GM23338 (cell line): ENCODE measurements around the gene ING5. TPM values are rescaled to one million over a fixed set of nuclear protein-coding genes. Genes with fewer than 3 reads are reported as not detected.
A peak's percentile ranks its signal among the peaks of the same experiment; 100 is the strongest.

Source experiments
- ATAC-seq: fragments of 200-7000 bp; cut with Tn5 transposase; 3 replicates; pipeline ENCODE4 v1.9.1; 2020
- DNase-seq: peaks from one replicate; pipeline ENCODE4 v3.0.0-alpha.2; 2015; ENCODE audit warnings: low spot score
- H2AFZ ChIP-seq: fragments of 200-600 bp; sonication (generic); 2 replicates; pipeline ENCODE4 v1.8.0; 2016; ENCODE audit warnings: antibody characterized with exemption, mild to moderate bottlenecking, moderate library complexity
- H3F3A ChIP-seq: fragments of 200-600 bp; sonication (generic); replicated peaks from 2 replicates; pipeline ENCODE4 v1.8.0; 2017; ENCODE audit warnings: antibody characterized with exemption, mixed run types, low read depth
- H3K27ac ChIP-seq: fragments of 200-600 bp; sonication (generic); 2 replicates; pipeline ENCODE4 v1.6.1; 2016; ENCODE audit warnings: low read depth
- H3K27me3 ChIP-seq: fragments of 200-600 bp; sonication (generic); 2 replicates; pipeline ENCODE4 v1.8.0; 2016; ENCODE audit warnings: mild to moderate bottlenecking, mixed run types, moderate library complexity; ENCODE audit not compliant: insufficient read depth
- H3K36me3 ChIP-seq: fragments of 200-600 bp; sonication (generic); 2 replicates; pipeline ENCODE4 v1.8.0; 2016; ENCODE audit warnings: mild to moderate bottlenecking; ENCODE audit not compliant: insufficient read depth
- H3K4me1 ChIP-seq: fragments of 200-600 bp; sonication (generic); 2 replicates; pipeline ENCODE4 v1.8.0; 2016; ENCODE audit warnings: mild to moderate bottlenecking, moderate library complexity; ENCODE audit not compliant: insufficient read depth
- H3K4me2 ChIP-seq: fragments of 200-600 bp; sonication (generic); 2 replicates; pipeline ENCODE4 v1.7.1; 2017; ENCODE audit warnings: mixed run types
- H3K4me3 ChIP-seq: fragments of 200-600 bp; sonication (generic); 2 replicates; pipeline ENCODE4 v1.6.1; 2016; ENCODE audit warnings: mixed run types
- H3K79me2 ChIP-seq: fragments of 200-600 bp; sonication (generic); replicated peaks from 2 replicates; pipeline ENCODE4 v1.8.0; 2017; ENCODE audit warnings: mild to moderate bottlenecking; ENCODE audit not compliant: insufficient read depth
- H3K9me2 ChIP-seq: fragments of 200-600 bp; sonication (generic); 2 replicates; pipeline ENCODE4 v1.8.0; 2017; ENCODE audit not compliant: insufficient read depth
- H4K20me1 ChIP-seq: fragments of 200-600 bp; sonication (generic); replicated peaks from 2 replicates; pipeline ENCODE4 v1.8.0; 2017; ENCODE audit warnings: mild to moderate bottlenecking; ENCODE audit not compliant: insufficient read depth
- H3K27ac Mint-ChIP-seq: 2 replicates; pipeline ENCODE4 v1.8.0; 2020; ENCODE audit warnings: inconsistent platforms, mild to moderate bottlenecking, moderate library complexity, mixed read lengths
- H3K27me3 Mint-ChIP-seq: 3 replicates; pipeline ENCODE4 v1.8.0; 2022; ENCODE audit warnings: low read depth, mild to moderate bottlenecking, moderate library complexity, mixed read lengths, inconsistent platforms; ENCODE audit not compliant: insufficient read depth, poor library complexity
- H3K36me3 Mint-ChIP-seq: 3 replicates; pipeline ENCODE4 v1.8.0; 2021; ENCODE audit warnings: low read depth, mild to moderate bottlenecking, inconsistent platforms, moderate library complexity, mixed read lengths
- H3K4me1 Mint-ChIP-seq: 3 replicates; pipeline ENCODE4 v1.8.0; 2020; ENCODE audit warnings: mild to moderate bottlenecking, inconsistent platforms, mixed read lengths
- H3K4me3 Mint-ChIP-seq: 3 replicates; pipeline ENCODE4 v1.8.0; 2021; ENCODE audit warnings: moderate library complexity, mild to moderate bottlenecking, inconsistent platforms, mixed read lengths
- H3K9me3 Mint-ChIP-seq: 3 replicates; pipeline ENCODE4 v1.8.0; 2020; ENCODE audit warnings: moderate library complexity, mild to moderate bottlenecking, inconsistent platforms, mixed read lengths
- CTCF ChIP-seq, 2 experiments: fragments of 200-600 bp in 1 of 2; sonication (generic) in 1 of 2; conservative IDR thresholded peaks; 2 replicates each; pipeline versions ENCODE4 v1.5.1 to v1.6.1; 2016 to 2017; ENCODE audit warnings: antibody characterized with exemption in 2 of 2, low read depth in 2 of 2, mild to moderate bottlenecking in 2 of 2, moderate library complexity in 1 of 2
- JUNB ChIP-seq: IDR thresholded peaks from one replicate; pipeline ENCODE4 v1.6.1; 2016; ENCODE audit warnings: antibody characterized with exemption; ENCODE audit not compliant: unreplicated experiment
- NANOG ChIP-seq: IDR thresholded peaks from 2 replicates; pipeline ENCODE4 v1.6.1; 2016; ENCODE audit warnings: antibody characterized with exemption, borderline replicate concordance
- REST ChIP-seq: IDR thresholded peaks from one replicate; pipeline ENCODE4 v1.6.1; 2018; ENCODE audit warnings: antibody characterized with exemption; ENCODE audit not compliant: unreplicated experiment
- ZNF114 ChIP-seq: fragments of 250-450 bp; sonication (Bioruptor Pico); IDR thresholded peaks from 2 replicates; pipeline ENCODE4 v1.5.0; 2020; ENCODE audit warnings: mild to moderate bottlenecking, moderate library complexity
- ZNF331 ChIP-seq: fragments of 250-450 bp; sonication (Bioruptor Pico); IDR thresholded peaks from 2 replicates; pipeline ENCODE4 v1.5.0; 2020; ENCODE audit warnings: low read depth, mild to moderate bottlenecking, moderate library complexity
- ZNF462 ChIP-seq: fragments of 250-450 bp; sonication (Bioruptor Pico); IDR thresholded peaks from 2 replicates; pipeline ENCODE4 v1.5.0; 2020; ENCODE audit warnings: mild to moderate bottlenecking, moderate library complexity
- polyA plus RNA-seq: library from polyadenylated mRNA; unstranded; fragments of >200 nt; fragmentation: Nextera tagmentation; extraction: Ambion mirVana; gene quantifications from 2 replicates; pipeline ENCODE4 v1.2.1, GENCODE V29; 2016
- total RNA-seq: library from RNA; depleted of rRNA; stranded (reverse); fragments of >200 nt; shearing (Covaris generic); gene quantifications from 2 replicates; pipeline ENCODE4 v1.2.3, GENCODE V29; 2014

The ING5 gene
- total and polyA plus RNA-seq, 2 experiments from 2014 or later, result 25.7 to 42.5 TPM

- peaks cover 16% of the 10 kb centered on the region for H3K9me3 Mint-ChIP-seq
- H2AFZ ChIP-seq, result no peak overlapping the region
- ATAC-seq (peak; percentile 75), DNase-seq (no peak)
- no peaks in the 10 kb centered on the region for H3K9me2 ChIP-seq
- no peaks in the 10 kb centered on the region for H4K20me1 ChIP-seq
- peaks cover 12% of the 10 kb centered on the region for H3K27me3 Mint-ChIP-seq
- H3K27ac ChIP-seq, result no peak overlapping the region
- peaks cover 6% of the 10 kb centered on the region; the same call in 2 of the 3 replicates for H3K4me1 Mint-ChIP-seq
- no peak overlapping the region for H3K27ac Mint-ChIP-seq
- no peak overlapping the region for H3K4me3 Mint-ChIP-seq
- H3K27me3 ChIP-seq, result no peaks in the 10 kb centered on the region
- no peaks in the 10 kb centered on the region for H3K4me1 ChIP-seq
- no peak overlapping the region for H3K4me3 ChIP-seq
- TF ChIP-seq CTCF (conservative IDR thresholded peaks at IDR 0.05; ENCODE audit: low read depth in 2 of 2) (peak in 1 of 2 experiments; percentile 38; a peak in 2 of 4 replicates), ZNF114 (CRISPR knock-in tag) (no peak)
- peaks cover 6% of the 10 kb centered on the region; the same call in 1 of the 2 replicates for H3F3A ChIP-seq
- H3K4me2 ChIP-seq, result no peak overlapping the region
- peaks cover 16% of the 10 kb centered on the region for H3K36me3 Mint-ChIP-seq
- no peaks in the 10 kb centered on the region for H3K36me3 ChIP-seq
- H3K79me2 ChIP-seq, result no peaks in the 10 kb centered on the region
Measured at GRCh38 chr2:241764275-241765241, 62.7 kb downstream of the ING5 start.

GRCh38 chr2:241767464-241768250 is 65.8 kb downstream of the ING5 start:
- Histone ChIP-seq H3K9me2 (no peaks in the 10 kb centered on the region), H2AFZ (no peak overlapping the region), H3K4me1 (no peaks in the 10 kb centered on the region), H3K4me3 (no peak overlapping the region), H3K79me2 (no peaks in the 10 kb centered on the region), H3F3A (no peaks in the 10 kb centered on the region), H4K20me1 (no peaks in the 10 kb centered on the region), H3K4me2 (no peak overlapping the region), H3K36me3 (no peaks in the 10 kb centered on the region), H3K27ac (no peak overlapping the region), H3K27me3 (no peaks in the 10 kb centered on the region)
- Mint-ChIP-seq H3K27me3 (peaks cover 3% of the 10 kb centered on the region), H3K36me3 (no peaks in the 10 kb centered on the region), H3K4me1 (peaks cover 17% of the 10 kb centered on the region), H3K4me3 (no peak overlapping the region), H3K9me3 (no peaks in the 10 kb centered on the region; the same call in 2 of the 3 replicates), H3K27ac (no peak overlapping the region)
- no peak for ATAC-seq
- no peak for DNase-seq
- TF ChIP-seq ZNF462 (CRISPR knock-in tag) (no peak), NANOG (no peak), ZNF331 (no peak), JUNB (no peak), REST (no peak)
